Testis (tissue), 3 donors: ENCODE data around the gene CDC20. TPM values are rescaled to one million over a fixed set of nuclear protein-coding genes. Genes with fewer than 3 reads are reported as not detected.

Source experiments
- DNase-seq: peaks from one replicate; pipeline ENCODE4 v3.0.0-alpha.2; 2019
- H3K27ac ChIP-seq, 2 donors: fragments of 200-600 bp; sonication (generic); one replicate each; pipeline ENCODE4 v1.5.1; 2019
- H3K27me3 ChIP-seq: fragments of 200-600 bp; sonication (generic); one replicate; pipeline ENCODE4 v1.5.1; 2019
- H3K36me3 ChIP-seq: fragments of 200-600 bp; sonication (generic); one replicate; pipeline ENCODE4 v1.5.1; 2017; ENCODE audit warnings: low read depth; ENCODE audit errors: missing control alignments
- H3K4me1 ChIP-seq: fragments of 200-600 bp; sonication (generic); one replicate; pipeline ENCODE4 v1.5.1; 2019
- H3K4me3 ChIP-seq, 2 donors: fragments of 200-600 bp; sonication (generic); one replicate each; pipeline ENCODE4 v1.5.1; 2017 to 2019
- H3K9me3 ChIP-seq: fragments of 200-600 bp; sonication (generic); one replicate; pipeline ENCODE4 v1.5.1; 2017
- POLR2A ChIP-seq: fragments of 450-650 bp; IDR thresholded peaks from one replicate; pipeline ENCODE4 v1.6.1; 2017; ENCODE audit warnings: antibody characterized with exemption, mild to moderate bottlenecking, moderate library complexity
- WGBS, 2 donors: methylation state at CpG; one replicate each; pipeline ENCODE4 v1.1.5; 2018; 5-methylcytosine and 5-hydroxymethylcytosine counted together
- intact Hi-C: fragments of 100-400 bp; cut with DNase I; formaldehyde crosslinking; loops from one replicate; pipeline ENCODE4 v1.15.1; 2023; ENCODE audit warnings: low total_unique reads
- polyA plus RNA-seq: library from polyadenylated mRNA; stranded (reverse); fragments of 350-450 nt; fragmentation: Illumina TruSeq; extraction: RNeasy Lipid Tissue Mini Kit (QIAGEN cat#74804); gene quantifications from one replicate; pipeline ENCODE4 v1.2.3, GENCODE V29; 2014; ENCODE audit warnings: low read depth, low replicate concordance; ENCODE audit not compliant: insufficient read depth
- total RNA-seq, 2 donors: library from RNA; depleted of rRNA; stranded (reverse); fragments of >200 nt; gene quantifications; one replicate each; pipeline ENCODE4 v1.2.3, GENCODE V29; 2016
- TF ChIP-seq, protein P1 (sequence below), 3 experiments: fragments of 450-650 bp in 2 of 3; fragments of 200-600 bp in 1 of 3; sonication (generic) in 1 of 3; IDR thresholded peaks; one replicate each; pipeline ENCODE4 v1.5.1; 2016 to 2019; ENCODE audit warnings: antibody characterized with exemption in 3 of 3, mild to moderate bottlenecking in 2 of 3, moderate library complexity in 1 of 3

Gene CDC20
- total and polyA plus RNA-seq, 3 donors from 2014 or later, result 44.7 to 135 (median 48.6) TPM

DNA sequence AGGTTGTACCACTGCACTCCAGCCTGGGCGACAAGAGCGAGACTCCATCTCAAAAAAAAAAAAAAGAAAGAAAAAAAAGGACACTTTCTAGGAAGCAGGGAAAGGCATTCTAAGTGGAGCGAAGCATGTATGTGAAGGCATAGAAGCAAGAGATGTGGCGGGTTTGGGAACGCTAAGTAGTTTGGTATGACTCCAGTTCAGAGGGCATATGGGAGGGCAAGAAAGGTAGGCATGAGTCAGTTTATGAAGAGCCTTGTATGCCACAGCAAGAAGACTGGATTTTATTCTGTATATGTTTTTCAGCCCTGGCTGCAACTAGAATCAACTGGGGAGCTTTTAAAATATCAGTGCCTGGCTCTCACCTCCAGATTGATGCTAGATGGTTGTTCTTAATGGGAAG, 13.4 kb downstream of the CDC20 start:
- no peaks in the 10 kb centered on the region for H3K27me3 ChIP-seq
- TF ChIP-seq POLR2A, result no peak
- TF ChIP-seq, protein P1, sequence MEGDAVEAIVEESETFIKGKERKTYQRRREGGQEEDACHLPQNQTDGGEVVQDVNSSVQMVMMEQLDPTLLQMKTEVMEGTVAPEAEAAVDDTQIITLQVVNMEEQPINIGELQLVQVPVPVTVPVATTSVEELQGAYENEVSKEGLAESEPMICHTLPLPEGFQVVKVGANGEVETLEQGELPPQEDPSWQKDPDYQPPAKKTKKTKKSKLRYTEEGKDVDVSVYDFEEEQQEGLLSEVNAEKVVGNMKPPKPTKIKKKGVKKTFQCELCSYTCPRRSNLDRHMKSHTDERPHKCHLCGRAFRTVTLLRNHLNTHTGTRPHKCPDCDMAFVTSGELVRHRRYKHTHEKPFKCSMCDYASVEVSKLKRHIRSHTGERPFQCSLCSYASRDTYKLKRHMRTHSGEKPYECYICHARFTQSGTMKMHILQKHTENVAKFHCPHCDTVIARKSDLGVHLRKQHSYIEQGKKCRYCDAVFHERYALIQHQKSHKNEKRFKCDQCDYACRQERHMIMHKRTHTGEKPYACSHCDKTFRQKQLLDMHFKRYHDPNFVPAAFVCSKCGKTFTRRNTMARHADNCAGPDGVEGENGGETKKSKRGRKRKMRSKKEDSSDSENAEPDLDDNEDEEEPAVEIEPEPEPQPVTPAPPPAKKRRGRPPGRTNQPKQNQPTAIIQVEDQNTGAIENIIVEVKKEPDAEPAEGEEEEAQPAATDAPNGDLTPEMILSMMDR (IDR thresholded peaks at IDR 0.05), result no peak

DNA sequence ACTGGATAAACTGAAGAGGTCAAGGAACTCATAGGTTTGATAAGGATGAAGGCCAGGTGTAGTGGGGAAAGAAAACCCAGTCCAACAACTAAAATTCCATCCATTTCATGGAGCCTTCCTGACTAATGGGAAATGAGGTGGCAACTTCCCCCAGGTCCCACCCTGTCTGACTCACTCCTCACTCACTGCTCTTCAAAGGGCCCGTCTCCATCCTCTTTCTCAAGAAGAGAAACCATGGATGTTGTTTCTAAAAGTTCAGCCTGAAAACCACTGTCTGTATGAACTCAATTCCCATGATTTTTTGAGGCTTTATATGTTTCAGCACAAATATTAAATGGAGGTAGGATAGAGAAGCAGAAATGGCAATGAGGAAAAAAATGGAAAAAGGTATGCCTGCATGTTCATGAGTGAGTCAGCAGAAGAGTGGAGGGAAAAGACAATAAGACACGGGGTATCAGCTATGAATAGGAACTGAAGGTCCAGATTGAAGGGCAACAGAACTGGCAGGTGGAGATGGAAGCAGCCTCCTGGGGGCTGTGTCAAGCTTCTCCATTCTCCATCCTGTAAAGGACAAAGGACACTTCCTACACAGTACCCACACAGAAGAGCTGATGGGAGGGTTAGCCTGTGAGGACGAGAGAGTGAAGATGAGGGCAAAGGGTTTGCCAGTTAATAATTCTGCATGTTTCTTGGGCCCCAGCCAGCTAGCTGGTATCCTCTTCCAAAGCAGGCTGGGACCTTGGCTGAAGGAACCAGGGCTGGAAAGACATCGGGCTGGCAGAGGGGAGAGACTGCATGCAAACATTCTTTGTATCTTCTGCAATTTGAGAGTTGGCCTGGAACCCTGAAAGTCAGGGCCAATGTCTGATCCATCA, 14.5 kb downstream of the CDC20 start:
- Histone ChIP-seq H3K27ac (no peak overlapping the region), H3K27me3 (no peaks in the 10 kb centered on the region), H3K9me3 (no peaks in the 10 kb centered on the region), H3K4me1 (peaks cover 7% of the 10 kb centered on the region), H3K4me3 (no peak overlapping the region), H3K36me3 (no peaks in the 10 kb centered on the region)
- intact Hi-C loops, result no loop called here
- no peak for TF ChIP-seq POLR2A
- TF ChIP-seq, protein P1 (IDR thresholded peaks at IDR 0.05), result no peak
- no peak for DNase-seq
- WGBS, 2 donors, result 69 to 77% methylated on average over 4 of the region's 4 CpGs

More for the DNA sequence above, 13.4 kb downstream of the CDC20 start:
- 87 to 92% methylated on average over 5 of the region's 5 CpGs for WGBS, 2 donors
- intact Hi-C loops, result no loop called here
- Histone ChIP-seq H3K27ac (no peak overlapping the region), H3K4me3 (no peak overlapping the region), H3K4me1 (peaks cover 7% of the 10 kb centered on the region), H3K9me3 (no peaks in the 10 kb centered on the region), H3K36me3 (no peaks in the 10 kb centered on the region)
- no peak for DNase-seq

DNA sequence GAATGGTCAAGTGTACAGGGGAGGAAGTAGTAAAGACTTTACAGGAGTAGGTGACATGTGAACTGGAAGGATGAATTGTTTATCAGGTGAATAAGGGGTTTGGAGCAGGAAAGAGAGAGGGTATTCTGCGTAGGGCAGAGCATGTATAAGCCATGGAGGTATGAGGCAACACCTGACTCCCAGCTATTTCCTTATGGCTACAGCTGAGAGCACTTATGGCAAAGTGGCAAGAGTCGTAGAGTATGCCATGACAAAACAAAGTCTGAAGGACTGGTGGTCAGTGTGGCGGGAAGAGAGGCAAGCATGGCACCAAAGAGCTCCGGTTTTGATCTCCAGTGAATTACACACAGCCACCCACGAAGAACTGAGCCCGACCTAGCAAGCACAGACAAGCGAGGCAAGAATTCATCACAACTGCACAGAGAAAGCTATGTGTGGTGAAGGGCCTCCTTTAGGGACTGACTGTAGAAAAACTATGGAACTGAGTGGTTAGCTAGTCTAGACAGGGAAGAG, 18.0 kb downstream of the CDC20 start:
- no peaks in the 10 kb centered on the region for H3K36me3 ChIP-seq
- WGBS, 2 donors, result 82 to 92% methylated on average over 7 of the region's 7 CpGs

DNA sequence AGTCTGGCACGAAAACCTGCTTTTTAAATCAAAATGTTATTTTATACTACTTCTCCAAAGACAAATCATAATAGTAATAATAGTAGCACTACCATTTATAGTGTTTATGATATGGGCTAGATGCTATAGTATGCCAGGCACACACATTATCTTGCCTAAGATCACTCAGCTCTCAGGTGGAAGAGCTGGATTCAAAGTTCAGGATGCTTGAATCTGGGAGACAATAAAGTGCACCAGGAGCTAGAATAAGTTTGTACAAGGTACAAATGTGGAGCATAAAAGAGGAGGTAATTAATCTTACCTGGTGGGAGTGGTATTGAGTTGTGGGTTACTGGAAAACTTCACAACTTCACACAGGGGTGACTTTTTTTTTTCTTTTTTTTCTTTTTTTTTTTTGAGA, 19.1 kb downstream of the CDC20 start:
- TF ChIP-seq POLR2A, result no peak
- TF ChIP-seq, protein P1 (IDR thresholded peaks at IDR 0.05), result no peak
- Histone ChIP-seq H3K27ac (no peak overlapping the region), H3K4me3 (no peak overlapping the region), H3K9me3 (no peaks in the 10 kb centered on the region), H3K27me3 (no peaks in the 10 kb centered on the region), H3K36me3 (no peaks in the 10 kb centered on the region), H3K4me1 (peaks cover 16% of the 10 kb centered on the region)
- intact Hi-C loops, result no loop called here
- no peak for DNase-seq
- WGBS, 2 donors, result 94 to 96% methylated on average over 1 of the region's 1 CpG

More for the DNA sequence above, 18.0 kb downstream of the CDC20 start:
- Histone ChIP-seq H3K27me3 (no peaks in the 10 kb centered on the region), H3K27ac (no peak overlapping the region), H3K4me1 (peaks cover 7% of the 10 kb centered on the region), H3K9me3 (no peaks in the 10 kb centered on the region), H3K4me3 (no peak overlapping the region)
- intact Hi-C loops, result no loop called here
- no peak for DNase-seq
- TF ChIP-seq POLR2A, result no peak
- TF ChIP-seq, protein P1 (IDR thresholded peaks at IDR 0.05), result no peak
